ENCODE data around the gene NSUN7.
A peak's percentile ranks its signal among the peaks of the same experiment; 100 is the strongest.

Gene NSUN7

GRCh38 chr4:40745285-40745984 is 4.3 kb upstream of the NSUN7 start:
- Histone ChIP-seq H3K9ac (no peak overlapping the region), H3K9me3 (replicated peaks in 1 of 11) (peaks cover under 1 to 18% (median 9%) of the 10 kb centered on the region in 11 experiments; a peak in 17 of 22 replicates), H4K20me1 (no peaks in the 10 kb centered on the region), H3K4me2 (no peak overlapping the region), H3K4me1 (peaks cover 7 to 13% (median 9%) of the 10 kb centered on the region in 10 experiments; a peak in 18 of 20 replicates), H3K27me3 (peaks cover 16 to 19% (median 18%) of the 10 kb centered on the region in 11 experiments), H3K36me3 (no peaks in the 10 kb centered on the region), H3K4me3 (no peak overlapping the region), H3K27ac (no peak overlapping the region)
- TF ChIP-seq Cebpa-rat (IDR thresholded peaks at IDR 0.05): no peak

DNA sequence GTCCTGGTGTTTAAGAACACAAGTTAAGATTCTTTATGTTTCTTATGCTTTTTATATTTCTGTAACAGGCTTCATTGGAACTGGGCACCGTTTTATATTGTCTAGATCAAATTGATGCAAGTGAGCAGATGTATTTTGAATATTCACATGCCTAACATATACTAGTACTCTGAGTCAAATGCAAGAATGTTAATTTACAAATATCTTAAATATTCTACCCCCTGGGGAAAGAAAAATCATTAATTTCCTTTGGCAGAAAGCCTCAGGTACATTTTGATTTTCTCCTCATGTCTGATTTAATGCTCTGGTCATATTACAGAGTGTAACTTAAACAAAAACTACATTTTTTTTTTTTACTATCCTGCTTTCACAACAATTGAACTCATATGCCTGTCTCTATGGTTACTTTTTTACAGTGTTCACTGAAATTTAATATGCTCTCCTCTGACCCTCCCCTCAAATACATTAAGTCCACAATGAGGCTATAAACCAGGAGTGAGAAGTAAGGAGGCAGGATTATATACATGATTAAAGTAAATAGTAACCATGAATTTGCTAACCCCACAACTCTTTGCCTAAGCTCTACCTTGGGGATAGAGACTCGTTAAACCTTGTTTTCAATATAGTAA is 2.4 kb upstream of the NSUN7 start:
- no peak for TF ChIP-seq Cebpa-rat (IDR thresholded peaks at IDR 0.05)
- Histone ChIP-seq H3K9ac (no peak overlapping the region), H3K4me1 (peaks cover 7 to 14% (median 9%) of the 10 kb centered on the region in 10 experiments; a peak in 18 of 20 replicates), H4K20me1 (no peaks in the 10 kb centered on the region), H3K27ac (no peak overlapping the region), H3K9me3 (replicated peaks in 1 of 11) (peaks cover 13 to 37% (median 25%) of the 10 kb centered on the region in 11 experiments; a peak in 21 of 22 replicates), H3K36me3 (no peaks in the 10 kb centered on the region), H3K4me3 (no peak overlapping the region), H3K27me3 (peaks cover 29 to 37% (median 33%) of the 10 kb centered on the region in 11 experiments), H3K4me2 (no peak overlapping the region)

DNA sequence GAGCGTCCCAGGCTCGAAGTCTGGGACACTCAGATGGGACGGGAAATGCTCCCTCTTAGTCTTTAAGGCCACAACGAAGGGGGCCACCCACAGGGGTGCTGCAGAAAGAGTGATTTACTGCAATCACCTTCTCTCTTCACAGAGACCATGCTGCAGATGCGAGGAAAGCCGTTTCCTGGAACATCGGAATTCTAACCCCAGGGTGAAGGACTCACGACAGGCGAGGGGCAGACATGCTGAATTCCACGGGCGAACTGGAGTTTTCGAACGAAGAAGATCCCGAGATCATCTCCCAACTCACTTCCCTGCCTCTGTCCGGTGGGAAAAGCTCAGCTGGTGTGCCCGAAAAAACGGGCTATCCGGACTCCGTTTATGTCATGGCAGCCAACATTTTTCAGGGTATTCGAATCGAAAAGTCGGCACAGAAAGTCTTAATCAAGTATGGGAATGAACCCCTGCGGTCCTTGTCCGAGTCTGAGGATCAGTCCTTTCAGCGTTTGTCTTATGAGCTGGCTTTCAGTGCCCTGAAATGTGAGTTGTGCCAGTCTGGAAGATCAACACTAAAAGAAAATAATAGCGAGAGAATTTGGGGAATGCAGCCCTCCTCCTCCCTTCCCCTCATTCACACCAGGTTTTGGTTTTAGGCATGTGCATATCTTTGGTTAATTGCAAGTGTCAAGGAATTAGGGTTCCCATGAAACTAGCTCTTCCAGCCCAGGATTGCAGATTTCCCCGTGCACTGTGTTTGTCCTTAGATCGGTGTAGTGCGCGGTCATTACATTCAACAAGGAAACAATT is 905 bp downstream of the NSUN7 start:
- Histone ChIP-seq H3K27ac (peak overlapping the region in 1 of 11 experiments; percentile 34; a peak in 1 of 22 replicates), H3K27me3 (peaks cover 29 to 37% (median 33%) of the 10 kb centered on the region in 11 experiments), H3K4me2 (peak overlapping the region; percentile 80 to 99 (median 86)), H3K4me3 (peak overlapping the region; percentile 53 to 70 (median 59)), H4K20me1 (no peaks in the 10 kb centered on the region), H3K4me1 (peaks cover 5 to 14% (median 8%) of the 10 kb centered on the region in 10 experiments; a peak in 17 of 20 replicates), H3K9me3 (replicated peaks in 1 of 11) (peaks cover 15 to 49% (median 28%) of the 10 kb centered on the region in 11 experiments; a peak in 21 of 22 replicates), H3K36me3 (no peaks in the 10 kb centered on the region), H3K9ac (peak overlapping the region in 9 of 11 experiments; percentile 46 to 78 (median 67); a peak in 15 of 22 replicates)
- TF ChIP-seq Cebpa-rat (IDR thresholded peaks at IDR 0.05): no peak

GRCh38 chr4:40755616-40756015 is 5.9 kb downstream of the NSUN7 start:
- no peaks in the 10 kb centered on the region for H4K20me1 ChIP-seq
- no peak overlapping the region for H3K4me3 ChIP-seq
- H3K27ac ChIP-seq: no peak overlapping the region
- no peak overlapping the region for H3K9ac ChIP-seq
- H3K27me3 ChIP-seq: peaks cover 11 to 16% (median 13%) of the 10 kb centered on the region in 11 experiments
- H3K4me2 ChIP-seq: no peak overlapping the region
- H3K9me3 ChIP-seq (replicated peaks in 1 of 11): peaks cover 12 to 29% (median 18%) of the 10 kb centered on the region in 11 experiments; a peak in 20 of 22 replicates
- no peaks in the 10 kb centered on the region for H3K4me1 ChIP-seq
- H3K36me3 ChIP-seq: no peaks in the 10 kb centered on the region
- TF ChIP-seq Cebpa-rat (IDR thresholded peaks at IDR 0.05): no peak

DNA sequence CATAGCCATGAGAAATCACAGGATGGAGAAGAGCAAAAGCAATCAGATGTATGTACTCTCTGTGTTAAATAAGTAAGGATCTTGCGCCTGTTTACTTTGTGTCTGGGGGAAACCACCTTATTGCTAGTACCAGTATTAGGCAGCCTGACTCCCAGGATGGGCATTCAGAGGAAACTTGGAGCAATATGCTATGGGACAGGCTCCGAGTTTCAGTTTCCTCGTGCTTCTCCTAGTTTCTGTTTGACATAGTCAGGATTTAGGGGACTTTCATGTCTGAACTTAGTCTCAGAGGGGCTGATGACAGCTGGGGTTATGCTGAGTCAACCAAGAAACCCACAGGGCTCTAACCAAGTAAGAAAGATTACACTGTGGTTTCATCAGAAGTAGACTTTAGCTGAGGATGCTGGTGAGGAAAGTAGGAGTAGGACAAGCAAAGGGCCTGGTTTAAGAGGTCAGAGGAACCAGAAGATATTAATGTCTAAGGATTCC is 13.5 kb downstream of the NSUN7 start:
- peak overlapping the region in 8 of 11 experiments; percentile 7 to 52 (median 38); a peak in 13 of 22 replicates for H3K9ac ChIP-seq
- peak in 8 of 11 experiments; percentile 33 to 89 (median 54); a peak in 7 of 22 replicates for TF ChIP-seq Cebpa-rat (IDR thresholded peaks at IDR 0.05)
- peaks cover 0 to 4% (median 0%) of the 10 kb centered on the region in 11 experiments; a peak in 1 of 22 replicates for H3K9me3 ChIP-seq (replicated peaks in 1 of 11)
- no peaks in the 10 kb centered on the region for H3K36me3 ChIP-seq
- no peaks in the 10 kb centered on the region for H4K20me1 ChIP-seq
- H3K4me3 ChIP-seq: no peak overlapping the region; a peak in 1 of 20 replicates
- peaks cover 13 to 23% (median 21%) of the 10 kb centered on the region in 10 experiments for H3K4me1 ChIP-seq
- peak overlapping the region; percentile 40 to 80 (median 57) for H3K4me2 ChIP-seq
- peak overlapping the region in 9 of 11 experiments; percentile 49 to 80 (median 68); a peak in 19 of 22 replicates for H3K27ac ChIP-seq
- H3K27me3 ChIP-seq: no peaks in the 10 kb centered on the region

DNA sequence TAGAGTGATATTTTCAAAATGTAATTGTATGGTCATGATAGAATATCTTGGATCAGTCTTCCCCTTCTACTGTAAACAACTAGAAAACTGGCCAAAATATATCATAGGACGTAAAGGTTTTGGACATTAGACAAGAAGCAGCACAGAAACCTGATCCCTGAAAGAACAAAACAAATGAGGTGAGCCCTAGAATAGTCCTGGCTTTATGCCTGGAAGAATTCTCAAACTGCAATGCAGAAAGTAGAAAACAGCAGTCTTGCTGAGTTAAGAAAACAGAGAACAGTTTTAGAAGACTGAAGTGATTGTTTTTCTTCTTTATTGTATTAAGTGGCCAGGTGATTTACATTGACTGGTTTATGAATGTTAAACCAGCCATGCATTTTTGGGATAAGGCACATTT is 19.5 kb downstream of the NSUN7 start:
- H3K27ac ChIP-seq: no peak overlapping the region
- H3K4me1 ChIP-seq: peaks cover 6 to 39% (median 22%) of the 10 kb centered on the region in 10 experiments; a peak in 18 of 20 replicates
- no peak overlapping the region for H3K4me3 ChIP-seq
- no peak overlapping the region for H3K9ac ChIP-seq
- no peaks in the 10 kb centered on the region for H3K36me3 ChIP-seq
- H4K20me1 ChIP-seq: no peaks in the 10 kb centered on the region
- no peaks in the 10 kb centered on the region for H3K27me3 ChIP-seq
- H3K9me3 ChIP-seq (replicated peaks in 1 of 11): peaks cover 0 to 10% (median 0%) of the 10 kb centered on the region in 11 experiments; a peak in 1 of 22 replicates
- no peak overlapping the region for H3K4me2 ChIP-seq
- TF ChIP-seq Cebpa-rat (IDR thresholded peaks at IDR 0.05): no peak

DNA sequence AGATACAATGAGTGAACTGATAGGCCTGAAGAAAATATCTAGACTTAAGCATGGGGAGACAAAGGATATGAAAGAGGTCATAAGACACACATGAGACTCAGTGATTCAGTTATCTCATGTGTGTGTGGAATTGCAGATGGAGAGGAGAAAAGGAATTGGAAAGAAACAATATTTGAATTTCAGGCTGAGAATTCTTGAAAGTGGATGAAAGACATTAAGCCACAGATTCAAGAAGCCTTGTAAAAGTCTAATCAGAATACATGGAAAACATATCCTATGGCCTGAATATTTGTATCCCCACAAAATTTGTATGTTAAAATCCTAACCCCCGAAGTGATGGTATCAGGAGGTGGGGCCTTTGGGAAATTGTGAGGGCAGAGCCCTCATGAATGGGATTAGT is 28.3 kb downstream of the NSUN7 start:
- Histone ChIP-seq H3K9me3 (replicated peaks in 1 of 11) (peaks cover 5 to 21% (median 17%) of the 10 kb centered on the region in 11 experiments; a peak in 21 of 22 replicates), H3K27me3 (no peaks in the 10 kb centered on the region), H3K9ac (no peak overlapping the region), H3K4me1 (peaks cover 13 to 21% (median 18%) of the 10 kb centered on the region in 10 experiments), H3K27ac (no peak overlapping the region), H3K4me2 (no peak overlapping the region), H3K36me3 (no peaks in the 10 kb centered on the region), H3K4me3 (no peak overlapping the region), H4K20me1 (no peaks in the 10 kb centered on the region)
- TF ChIP-seq Cebpa-rat (IDR thresholded peaks at IDR 0.05): no peak

DNA sequence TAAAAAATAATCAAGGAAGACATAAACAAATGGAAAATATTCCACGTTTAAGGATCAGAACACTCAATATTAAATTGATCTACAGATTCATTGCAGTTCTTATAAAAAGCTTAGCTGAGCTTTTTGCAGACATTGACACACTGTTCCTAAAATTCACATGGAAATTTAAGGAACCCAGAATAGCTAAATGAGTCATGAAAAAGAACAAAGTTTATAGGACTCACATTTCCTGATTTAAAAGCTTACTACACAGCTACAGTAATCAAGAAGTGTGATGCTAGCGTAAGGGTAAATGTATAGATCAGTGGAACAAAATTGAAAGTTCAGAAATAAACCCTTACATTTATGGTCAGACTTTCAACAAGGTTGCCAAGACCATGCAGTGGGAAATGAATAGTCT is 33.1 kb downstream of the NSUN7 start:
- Histone ChIP-seq H3K4me1 (peaks cover 0 to 18% (median 0%) of the 10 kb centered on the region in 10 experiments; a peak in 6 of 20 replicates), H4K20me1 (no peaks in the 10 kb centered on the region), H3K27ac (no peak overlapping the region), H3K4me3 (no peak overlapping the region), H3K27me3 (no peaks in the 10 kb centered on the region), H3K9me3 (replicated peaks in 1 of 11) (peaks cover 5 to 13% (median 7%) of the 10 kb centered on the region in 11 experiments; a peak in 21 of 22 replicates), H3K4me2 (peak overlapping the region in 3 of 11 experiments; percentile 22 to 61 (median 54); a peak in 6 of 22 replicates), H3K36me3 (no peaks in the 10 kb centered on the region), H3K9ac (no peak overlapping the region)
- TF ChIP-seq Cebpa-rat (IDR thresholded peaks at IDR 0.05): no peak
